Ammon's horn (tissue), 1 donor: ENCODE data around the gene KCNMB3.
"Not testable (repeated sequence)": the region's sequence is repeated elsewhere in the genome, so short reads cannot be mapped to it uniquely, and the experiment has no call there.

Source experiments
- DNase-seq: peaks from one replicate; pipeline ENCODE4 v3.0.0-alpha.2; 2016; ENCODE audit warnings: low spot score

The KCNMB3 gene

DNA sequence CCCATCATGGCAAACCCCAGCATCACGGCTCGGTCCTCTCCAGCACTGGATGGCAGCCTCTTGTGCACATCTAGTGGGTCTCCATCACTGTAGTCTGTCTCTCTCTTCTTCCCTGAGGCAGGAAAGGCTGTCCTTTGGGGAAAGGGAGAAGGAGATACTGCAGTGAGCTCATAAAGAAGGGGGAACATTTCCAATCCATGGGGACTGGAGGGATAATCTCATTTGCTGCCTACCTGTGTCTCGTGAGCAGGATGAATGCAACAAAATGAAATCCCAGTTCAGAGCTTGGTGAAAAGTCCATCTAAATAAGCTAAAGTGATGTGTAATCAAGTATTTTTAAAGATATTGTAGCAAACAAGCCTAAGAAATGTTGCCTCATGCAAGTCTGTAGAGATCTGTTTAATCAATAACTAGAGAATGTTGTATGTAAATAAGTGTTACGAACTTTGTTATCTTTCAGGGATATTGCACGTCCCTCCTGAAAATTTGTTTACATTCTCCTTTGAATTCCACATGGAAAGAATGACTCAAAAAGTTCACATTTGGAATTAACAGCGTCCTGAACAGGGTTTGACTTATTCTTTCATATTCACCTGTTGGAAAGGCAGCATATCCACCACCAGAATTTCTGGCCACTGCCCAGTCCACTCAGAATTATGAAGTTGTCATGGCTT, at the start of gene KCNMB3:
Gene KCNMB3 (minus strand): TSS at position 312 of the 674 bp plus-strand sequence. CDS start 124 bp downstream, at position 188.
- no peak for DNase-seq

DNA sequence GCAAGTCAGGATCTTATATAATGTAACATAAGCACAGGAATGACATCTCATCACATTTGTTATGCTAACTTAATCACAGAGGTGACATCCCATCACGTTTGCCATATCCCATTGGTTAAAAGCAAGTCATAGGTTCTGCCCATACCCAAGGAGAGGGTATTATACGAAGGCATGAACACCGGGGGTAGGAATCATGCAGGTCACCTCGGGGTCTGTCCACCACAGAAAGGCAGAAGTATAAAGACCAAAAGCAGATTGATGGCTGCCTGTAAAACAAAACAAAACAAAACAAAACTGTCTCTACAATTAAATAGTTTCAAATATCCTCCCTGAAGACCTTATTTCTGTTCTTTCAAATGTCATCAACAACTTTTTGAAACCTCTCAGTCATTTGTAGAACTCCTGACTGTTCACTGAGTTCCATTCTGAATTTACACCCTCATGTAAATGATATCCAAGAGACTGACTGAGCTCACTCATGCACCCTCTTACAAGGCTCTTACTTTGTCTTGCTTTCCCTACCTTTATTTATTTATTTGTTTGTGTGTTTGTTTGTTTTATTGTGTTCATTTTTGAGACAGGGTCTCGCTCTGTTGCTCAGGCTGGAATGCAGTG, 49.2 kb upstream of the KCNMB3 start:
- DNase-seq: no peak

DNA sequence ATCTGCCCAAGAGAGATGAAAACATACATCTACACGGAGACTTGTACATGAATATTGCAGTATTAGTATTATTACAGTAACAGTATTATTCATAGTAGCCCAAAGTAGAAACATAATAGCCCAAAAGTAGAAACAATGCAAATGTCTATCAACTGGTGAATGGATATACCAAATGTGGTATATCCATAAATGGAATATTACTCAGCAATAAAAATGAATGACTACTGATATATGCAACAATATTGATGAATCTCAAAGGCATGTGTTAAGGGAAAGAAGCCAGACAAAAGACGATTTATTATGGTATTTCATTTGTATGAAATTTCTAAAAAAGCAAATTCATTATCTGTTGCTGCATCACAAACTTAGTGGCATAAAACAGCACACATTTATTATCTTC, 48.4 kb upstream of the KCNMB3 start:
- no peak for DNase-seq

- DNase-seq: no peak
Measured at GRCh38 chr3:179297971-179298725, 47.2 kb upstream of the KCNMB3 start.

DNA sequence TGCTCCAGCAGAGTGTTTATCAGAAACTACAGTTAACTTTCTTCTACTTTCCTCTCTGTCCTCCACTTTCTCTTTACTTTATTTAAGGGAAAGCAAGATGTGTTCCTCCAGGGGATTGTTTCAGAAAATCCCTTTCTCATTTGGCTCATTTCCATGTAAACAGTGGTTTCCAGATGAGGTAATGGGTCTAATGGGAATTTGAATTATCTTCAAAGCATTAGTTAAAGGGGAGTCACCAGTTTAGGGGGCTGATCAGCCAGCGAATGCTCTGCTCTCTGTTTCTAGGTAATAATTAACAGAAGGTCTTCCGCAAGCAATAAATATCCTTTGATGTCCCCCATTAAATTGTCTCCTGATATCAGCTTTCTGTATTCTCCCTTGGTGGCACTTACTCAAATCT, 41.5 kb upstream of the KCNMB3 start:
- DNase-seq: no peak

DNA sequence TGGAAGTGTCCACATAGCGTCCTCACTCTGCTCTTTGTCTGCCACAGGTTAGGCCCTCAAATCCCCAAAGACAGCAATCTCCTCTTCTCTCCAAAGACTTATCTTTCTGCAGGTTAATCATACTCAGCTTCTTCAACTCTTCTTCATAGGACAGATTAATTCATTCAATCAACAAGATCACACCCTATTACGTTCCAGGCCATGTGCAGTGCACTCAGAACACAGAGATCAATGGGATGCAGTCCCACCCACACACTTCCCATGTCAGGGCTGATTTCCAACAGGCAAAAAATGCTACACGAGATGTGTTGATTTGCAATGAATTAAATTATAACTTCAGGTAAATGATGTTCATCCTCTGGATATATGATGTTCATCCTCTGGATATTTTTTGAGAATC, 38.4 kb upstream of the KCNMB3 start:
- no peak for DNase-seq

- DNase-seq: no peak
Measured at GRCh38 chr3:179288845-179289244, 37.9 kb upstream of the KCNMB3 start.

DNA sequence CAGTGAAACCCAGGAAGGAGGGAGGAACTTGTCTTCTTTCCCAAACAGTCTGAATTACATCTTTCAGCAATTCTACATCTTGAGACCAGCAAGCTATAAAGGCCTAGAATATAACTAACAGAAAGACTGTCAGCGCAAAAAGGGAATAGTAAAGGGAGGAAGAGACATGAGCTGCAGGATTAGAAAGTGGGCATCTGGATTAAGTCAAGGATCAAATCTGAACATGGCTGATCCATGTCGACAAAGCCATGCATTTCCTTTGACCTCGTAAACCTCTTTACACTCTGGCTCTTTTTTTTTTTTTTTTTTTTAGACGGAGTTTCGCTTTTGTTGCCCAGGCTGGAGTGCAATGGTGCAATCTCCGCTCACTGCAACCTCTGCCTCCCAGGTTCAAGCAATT, 35.4 kb upstream of the KCNMB3 start:
- DNase-seq: no peak

- DNase-seq: no peak
Measured at GRCh38 chr3:179281825-179282224, 30.9 kb upstream of the KCNMB3 start.

- no peak for DNase-seq
Measured at GRCh38 chr3:179279837-179280236, 28.9 kb upstream of the KCNMB3 start.

DNA sequence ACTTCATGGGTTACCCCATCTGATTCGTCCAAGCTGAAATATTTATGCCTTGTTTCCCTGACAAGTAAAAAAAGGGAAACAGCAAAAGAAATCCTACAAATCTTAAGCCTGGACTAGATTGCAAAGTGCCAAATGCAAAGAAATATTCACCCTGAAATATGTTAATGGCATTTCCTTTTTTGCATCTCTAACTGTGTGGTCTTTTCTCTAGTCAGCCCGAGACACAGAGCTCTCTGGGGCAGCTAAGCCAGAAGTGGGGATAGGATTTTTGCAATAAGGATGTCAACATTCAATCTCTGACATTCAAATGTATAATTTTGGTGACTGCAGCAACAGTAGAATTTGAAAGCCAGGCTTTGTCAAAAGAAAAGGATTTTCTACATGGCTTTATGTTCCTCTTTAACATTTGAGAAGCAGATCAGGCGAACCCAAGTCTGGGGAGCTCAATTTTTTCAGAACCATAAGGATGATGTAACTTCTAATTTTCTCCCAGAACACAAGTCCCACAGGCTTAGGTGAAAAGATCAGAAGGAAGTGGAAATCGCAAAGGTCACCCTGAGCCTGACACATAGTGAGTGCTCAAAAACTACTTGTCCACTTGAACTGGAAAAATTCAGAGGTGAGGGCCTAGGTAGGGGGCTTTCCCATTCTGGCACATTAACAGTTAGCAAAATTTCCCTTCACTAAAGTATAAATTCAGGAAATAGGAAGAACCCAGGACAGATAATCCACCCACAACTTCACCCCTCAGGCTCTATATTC, 28.2 kb upstream of the KCNMB3 start:
- no peak for DNase-seq

GRCh38 chr3:179278151-179278550, 27.2 kb upstream of the KCNMB3 start:
- no peak for DNase-seq

DNA sequence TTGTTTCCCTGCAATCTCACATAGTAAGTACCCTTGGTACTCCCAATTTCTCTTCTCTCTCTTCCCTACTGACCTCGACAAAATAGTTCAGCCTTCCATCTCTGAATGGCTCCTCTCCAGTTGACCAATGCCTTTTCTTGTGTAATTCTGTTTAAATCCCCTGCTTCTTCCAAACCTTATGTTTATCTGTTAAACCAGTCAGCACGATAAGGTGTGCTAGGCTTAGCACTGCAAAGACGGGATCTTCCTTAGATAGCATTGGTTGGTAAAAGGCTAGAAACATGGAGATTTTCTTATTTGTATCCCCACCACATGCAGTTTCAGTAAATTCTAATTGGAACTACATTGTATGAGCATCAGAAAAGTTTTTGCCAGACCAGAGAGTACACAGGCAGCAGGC, 25.8 kb upstream of the KCNMB3 start:
- no peak for DNase-seq

DNA sequence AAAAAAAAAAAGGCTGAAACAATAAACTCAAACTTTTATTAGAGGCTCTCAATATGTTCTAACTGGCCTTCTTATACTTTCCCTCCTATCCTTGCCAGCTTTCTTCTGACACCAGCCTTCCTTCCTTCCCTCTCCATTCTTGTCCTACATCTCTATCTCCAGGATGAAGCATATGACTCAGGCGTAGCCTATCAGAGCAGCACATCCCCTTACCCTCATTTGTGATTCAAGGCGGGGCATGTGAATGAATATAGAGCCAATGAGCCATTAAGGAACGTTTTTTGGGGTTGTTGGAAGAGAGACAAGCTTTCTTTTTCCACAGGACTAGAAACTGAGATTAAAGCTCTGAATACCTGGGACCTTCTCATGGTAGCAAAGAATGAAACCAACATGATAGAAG, 25.1 kb upstream of the KCNMB3 start:
- DNase-seq: no peak

- not testable (repeated sequence) for DNase-seq
Measured at GRCh38 chr3:179274434-179274833, 23.5 kb upstream of the KCNMB3 start.

GRCh38 chr3:179272385-179272784, 21.5 kb upstream of the KCNMB3 start:
- DNase-seq: no peak

- no peak for DNase-seq
Measured at GRCh38 chr3:179269152-179269707, 18.3 kb upstream of the KCNMB3 start.

DNA sequence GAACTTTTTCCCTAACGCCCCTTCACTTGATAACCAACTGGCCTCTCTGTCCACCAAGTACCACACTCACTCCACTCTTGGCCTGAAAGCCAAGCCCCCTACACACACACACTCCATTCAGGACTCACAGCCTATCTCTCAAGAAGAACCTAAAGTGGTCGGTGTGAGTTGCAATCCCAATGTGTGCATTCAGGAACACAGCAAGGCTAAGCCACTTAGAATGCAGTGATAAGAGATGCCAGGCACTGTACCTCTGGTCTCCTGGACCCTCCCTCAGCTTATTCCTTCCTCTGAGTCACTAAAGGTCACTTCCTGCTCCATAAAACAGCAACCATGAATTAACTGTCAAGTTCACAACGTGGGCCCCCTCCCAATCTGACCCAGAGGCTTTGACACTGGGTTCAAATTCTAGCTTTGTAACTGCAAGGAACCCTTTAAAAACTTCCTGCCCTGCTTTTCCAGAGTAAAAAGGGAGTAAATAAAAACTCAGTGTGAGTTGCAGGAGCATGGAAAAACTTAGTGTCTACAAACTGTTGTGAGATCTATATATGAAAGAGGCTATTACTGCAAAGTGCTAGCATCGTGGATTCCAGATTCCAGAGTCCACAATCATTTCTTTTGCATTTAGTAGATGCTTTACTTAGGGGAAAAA, 17.6 kb upstream of the KCNMB3 start:
- DNase-seq: no peak

GRCh38 chr3:179266701-179267211, 15.8 kb upstream of the KCNMB3 start:
- DNase-seq: no peak

GRCh38 chr3:179265875-179266274, 15.0 kb upstream of the KCNMB3 start:
- DNase-seq: no peak

DNA sequence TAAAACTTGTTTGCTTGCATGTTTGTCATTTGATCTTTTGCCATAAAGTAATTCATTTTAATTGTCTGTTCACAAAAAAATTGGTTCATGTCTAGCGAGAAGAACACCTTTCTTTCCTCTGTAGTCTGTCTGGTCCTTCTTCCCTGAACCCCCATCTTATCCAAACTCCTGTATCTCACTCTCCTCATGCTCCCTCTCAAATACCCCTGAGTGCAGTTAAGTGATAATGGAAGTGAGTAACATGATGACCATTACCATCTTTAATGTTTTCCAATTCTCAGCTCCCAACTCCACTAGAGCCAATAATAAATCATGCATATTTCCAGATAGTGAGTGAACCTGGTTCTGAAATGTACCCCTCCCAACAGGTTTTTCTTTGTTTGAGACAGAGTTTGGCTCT, 14.2 kb upstream of the KCNMB3 start:
- DNase-seq: no peak
